Adipocyte (in vitro differentiated cells): ENCODE results near the gene PTTG1IP.

Experiments used
- DNase-seq: peaks from one replicate; pipeline ENCODE4 v3.0.0-alpha.2; 2015; ENCODE audit warnings: low read depth
- H3K27me3 ChIP-seq: replicated peaks from 2 replicates; pipeline ENCODE4 v1.7.0; 2013; ENCODE audit warnings: mild to moderate bottlenecking, low read length, moderate library complexity; ENCODE audit not compliant: control insufficient read depth, insufficient read depth
- H3K36me3 ChIP-seq: 2 replicates; pipeline ENCODE4 v1.7.0; 2013; ENCODE audit warnings: low read length, mild to moderate bottlenecking, moderate library complexity; ENCODE audit not compliant: control insufficient read depth, insufficient read depth, severe bottlenecking
- H3K4me1 ChIP-seq: 2 replicates; pipeline ENCODE4 v1.7.0; 2013; ENCODE audit warnings: mild to moderate bottlenecking, low read length, moderate library complexity; ENCODE audit not compliant: control insufficient read depth, insufficient read depth
- H3K4me3 ChIP-seq: 2 replicates; pipeline ENCODE4 v1.7.0; 2013; ENCODE audit warnings: mild to moderate bottlenecking, low read length, moderate library complexity
- H3K9ac ChIP-seq: 2 replicates; pipeline ENCODE4 v1.7.0; 2013; ENCODE audit warnings: mild to moderate bottlenecking, low read length, moderate library complexity
- H3K9me3 ChIP-seq: 2 replicates; pipeline ENCODE4 v1.7.0; 2013; ENCODE audit warnings: mild to moderate bottlenecking, low read length, moderate library complexity; ENCODE audit not compliant: control insufficient read depth

PTTG1IP gene

GRCh38 chr21:44873356-44874239 is at the start of gene PTTG1IP:
PTTG1IP (minus strand) TSS chr21:44873690; CDS start chr21:44873616, 74 bp downstream.
- peaks cover 55% of the 10 kb centered on the region for H3K4me1 ChIP-seq
- no peaks in the 10 kb centered on the region for H3K9me3 ChIP-seq
- H3K36me3 ChIP-seq, result no peaks in the 10 kb centered on the region
- peak; percentile 99 for DNase-seq
- H3K27me3 ChIP-seq, result no peaks in the 10 kb centered on the region
- H3K9ac ChIP-seq, result peak within 1 kb of the TSS; percentile 91
- H3K4me3 ChIP-seq, result peak within 1 kb of the TSS; percentile 92

- Histone ChIP-seq H3K4me1 (peaks cover 20% of the 10 kb centered on the region), H3K4me3 (no peak overlapping the region), H3K36me3 (no peaks in the 10 kb centered on the region), H3K9me3 (no peaks in the 10 kb centered on the region), H3K27me3 (peaks cover 41% of the 10 kb centered on the region), H3K9ac (no peak overlapping the region)
- no peak for DNase-seq
These were observed 48.4 kb upstream of the PTTG1IP start for GRCh38 chr21:44921928-44922327.

- Histone ChIP-seq H3K27me3 (peaks cover 43% of the 10 kb centered on the region), H3K36me3 (no peaks in the 10 kb centered on the region), H3K9ac (no peak within 1 kb of the TSS), H3K9me3 (no peaks in the 10 kb centered on the region), H3K4me1 (peaks cover 12% of the 10 kb centered on the region), H3K4me3 (no peak within 1 kb of the TSS)
- DNase-seq, result no peak
These were observed 47.5 kb upstream of the PTTG1IP start, which contains the start of gene ITGB2 for GRCh38 chr21:44920694-44921604. ITGB2 (minus strand) TSS chr21:44920899; CDS start chr21:44910782, 10,117 bp downstream.

GRCh38 chr21:44919913-44920693 is 46.6 kb upstream of the PTTG1IP start:
- H3K27me3 ChIP-seq, result peaks cover 43% of the 10 kb centered on the region
- H3K9ac ChIP-seq, result no peak overlapping the region
- H3K4me1 ChIP-seq, result peaks cover 7% of the 10 kb centered on the region
- H3K36me3 ChIP-seq, result no peaks in the 10 kb centered on the region
- H3K9me3 ChIP-seq, result no peaks in the 10 kb centered on the region
- DNase-seq, result no peak
- H3K4me3 ChIP-seq, result no peak overlapping the region

- no peaks in the 10 kb centered on the region for H3K4me1 ChIP-seq
- no peaks in the 10 kb centered on the region for H3K9me3 ChIP-seq
- DNase-seq, result no peak
- H3K36me3 ChIP-seq, result no peaks in the 10 kb centered on the region
- H3K9ac ChIP-seq, result no peak overlapping the region
- H3K27me3 ChIP-seq, result peaks cover 43% of the 10 kb centered on the region
- H3K4me3 ChIP-seq, result no peak overlapping the region
These were observed 45.8 kb upstream of the PTTG1IP start for GRCh38 chr21:44919111-44919912.

- no peak overlapping the region for H3K4me3 ChIP-seq
These were observed 45.1 kb upstream of the PTTG1IP start for GRCh38 chr21:44918581-44919033.

GRCh38 chr21:44918107-44918470 is 44.6 kb upstream of the PTTG1IP start:
- no peaks in the 10 kb centered on the region for H3K9me3 ChIP-seq
- DNase-seq, result no peak
- no peak overlapping the region for H3K4me3 ChIP-seq
- H3K36me3 ChIP-seq, result no peaks in the 10 kb centered on the region
- H3K9ac ChIP-seq, result no peak overlapping the region
- no peaks in the 10 kb centered on the region for H3K4me1 ChIP-seq
- H3K27me3 ChIP-seq, result peaks cover 43% of the 10 kb centered on the region

More at GRCh38 chr21:44918581-44919033, 45.1 kb upstream of the PTTG1IP start:
- no peaks in the 10 kb centered on the region for H3K9me3 ChIP-seq
- no peaks in the 10 kb centered on the region for H3K4me1 ChIP-seq
- H3K27me3 ChIP-seq, result peaks cover 43% of the 10 kb centered on the region
- no peak for DNase-seq
- H3K36me3 ChIP-seq, result no peaks in the 10 kb centered on the region
- no peak overlapping the region for H3K9ac ChIP-seq

- H3K27me3 ChIP-seq, result peaks cover 43% of the 10 kb centered on the region
- H3K4me3 ChIP-seq, result no peak overlapping the region
- no peak overlapping the region for H3K9ac ChIP-seq
- no peaks in the 10 kb centered on the region for H3K4me1 ChIP-seq
- no peaks in the 10 kb centered on the region for H3K9me3 ChIP-seq
- DNase-seq, result no peak
- no peaks in the 10 kb centered on the region for H3K36me3 ChIP-seq
These were observed 44.1 kb upstream of the PTTG1IP start for GRCh38 chr21:44917446-44918106.

GRCh38 chr21:44916965-44917364 is 43.5 kb upstream of the PTTG1IP start:
- no peaks in the 10 kb centered on the region for H3K4me1 ChIP-seq
- H3K4me3 ChIP-seq, result no peak overlapping the region
- no peaks in the 10 kb centered on the region for H3K9me3 ChIP-seq
- no peak overlapping the region for H3K9ac ChIP-seq
- no peaks in the 10 kb centered on the region for H3K36me3 ChIP-seq
- peaks cover 43% of the 10 kb centered on the region for H3K27me3 ChIP-seq
- DNase-seq, result no peak
